Loucy (cell line): ENCODE data around the gene ARF1.

Experiments used
- H2AFZ ChIP-seq: fragments of 200-600 bp; sonication (generic); 2 replicates; pipeline ENCODE4 v1.6.0; 2016; ENCODE audit warnings: antibody characterized with exemption, mild to moderate bottlenecking, low read length, moderate library complexity
- H3F3A ChIP-seq: fragments of 200-600 bp; 2 replicates; pipeline ENCODE4 v1.6.0; 2016; ENCODE audit warnings: antibody characterized with exemption, low read depth, mild to moderate bottlenecking
- H3K27me3 ChIP-seq: fragments of 200-600 bp; sonication (generic); 2 replicates; pipeline ENCODE4 v1.6.1; 2014; ENCODE audit warnings: low read length, mild to moderate bottlenecking; ENCODE audit not compliant: insufficient read depth, poor library complexity, severe bottlenecking
- H3K36me3 ChIP-seq: fragments of 200-600 bp; sonication (generic); 2 replicates; pipeline ENCODE4 v1.6.1; 2016; ENCODE audit warnings: low read length; ENCODE audit not compliant: insufficient read depth
- H3K4me1 ChIP-seq: fragments of 200-600 bp; sonication (generic); 2 replicates; pipeline ENCODE4 v1.5.1; 2014; ENCODE audit warnings: low read length, mild to moderate bottlenecking; ENCODE audit not compliant: insufficient read depth, poor library complexity, severe bottlenecking
- H3K4me2 ChIP-seq: fragments of 200-600 bp; sonication (generic); 2 replicates; pipeline ENCODE4 v1.6.0; 2014; ENCODE audit warnings: antibody characterized with exemption, low read length, low read depth, mild to moderate bottlenecking; ENCODE audit not compliant: poor library complexity, severe bottlenecking
- H3K4me3 ChIP-seq: fragments of 200-600 bp; sonication (generic); 2 replicates; pipeline ENCODE4 v1.5.1; 2014; ENCODE audit warnings: low read length, mild to moderate bottlenecking, mixed read lengths; ENCODE audit not compliant: poor library complexity, severe bottlenecking
- H3K79me2 ChIP-seq: fragments of 200-600 bp; sonication (generic); 2 replicates; pipeline ENCODE4 v1.6.1; 2014; ENCODE audit warnings: low read length; ENCODE audit not compliant: insufficient read depth
- H3K9ac ChIP-seq: fragments of 200-600 bp; sonication (generic); 2 replicates; pipeline ENCODE4 v1.6.0; 2014; ENCODE audit warnings: mild to moderate bottlenecking, low read depth, low read length, moderate library complexity; ENCODE audit not compliant: poor library complexity, severe bottlenecking
- H3K9me2 ChIP-seq: fragments of 200-600 bp; sonication (generic); replicated peaks from 2 replicates; pipeline ENCODE4 v1.6.1; 2016; ENCODE audit warnings: low read depth, low read length, mixed read lengths
- H3K9me3 ChIP-seq: fragments of 200-600 bp; sonication (generic); 2 replicates; pipeline ENCODE4 v1.6.1; 2014; ENCODE audit warnings: mild to moderate bottlenecking, antibody characterized with exemption, low read length, low read depth; ENCODE audit not compliant: insufficient read depth
- H4K20me1 ChIP-seq: fragments of 200-600 bp; sonication (generic); 2 replicates; pipeline ENCODE4 v1.6.0; 2014; ENCODE audit warnings: antibody characterized with exemption, low read length, mild to moderate bottlenecking; ENCODE audit not compliant: insufficient read depth, poor library complexity, severe bottlenecking
- CTCF ChIP-seq: fragments of 200-600 bp; sonication (generic); conservative IDR thresholded peaks from 2 replicates; pipeline ENCODE4 v1.5.1; 2014; ENCODE audit warnings: mild to moderate bottlenecking, antibody characterized with exemption, low read length
- EZH2phosphoT487 ChIP-seq: fragments of 200-600 bp; IDR thresholded peaks from 2 replicates; pipeline ENCODE4 v1.6.1; 2018; ENCODE audit warnings: antibody characterized with exemption, mild to moderate bottlenecking, moderate library complexity, borderline replicate concordance

The ARF1 gene

DNA sequence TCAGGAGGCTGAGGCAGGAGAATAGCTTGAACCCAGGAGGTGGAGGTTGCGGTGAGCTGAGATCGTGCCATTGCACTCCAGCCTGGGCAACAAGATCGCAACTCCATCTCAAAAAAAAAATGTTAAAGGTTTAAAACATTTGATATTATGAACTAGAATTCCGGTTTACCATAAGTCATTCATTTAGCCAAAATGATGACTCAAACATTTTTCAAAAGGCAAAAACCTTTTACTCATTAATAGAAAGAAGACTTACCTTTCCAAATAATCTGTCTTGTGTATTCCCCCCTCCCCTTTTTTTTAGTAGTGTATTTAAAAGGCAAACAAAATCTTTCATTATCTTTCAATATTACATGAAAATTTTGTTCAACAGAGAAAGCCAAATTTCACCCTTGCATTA lies 34.8 kb downstream of the ARF1 start:
- H3K4me3 ChIP-seq, result no peak overlapping the region
- H3K4me2 ChIP-seq, result no peak overlapping the region
- no peaks in the 10 kb centered on the region for H3K9me2 ChIP-seq
- TF ChIP-seq EZH2phosphoT487 (no peak), CTCF (no peak)
- H3F3A ChIP-seq, result no peaks in the 10 kb centered on the region
- H2AFZ ChIP-seq, result no peak overlapping the region
- peaks cover 5% of the 10 kb centered on the region; the same call in 1 of the 2 replicates for H3K9me3 ChIP-seq
- H3K36me3 ChIP-seq, result no peaks in the 10 kb centered on the region
- no peak overlapping the region for H3K9ac ChIP-seq
- peaks cover 8% of the 10 kb centered on the region for H3K27me3 ChIP-seq
- H4K20me1 ChIP-seq, result no peaks in the 10 kb centered on the region
- no peaks in the 10 kb centered on the region for H3K4me1 ChIP-seq
- no peaks in the 10 kb centered on the region for H3K79me2 ChIP-seq

GRCh38 chr1:228118040-228118439 lies 35.5 kb downstream of the ARF1 start:
- no peaks in the 10 kb centered on the region for H3K79me2 ChIP-seq

DNA sequence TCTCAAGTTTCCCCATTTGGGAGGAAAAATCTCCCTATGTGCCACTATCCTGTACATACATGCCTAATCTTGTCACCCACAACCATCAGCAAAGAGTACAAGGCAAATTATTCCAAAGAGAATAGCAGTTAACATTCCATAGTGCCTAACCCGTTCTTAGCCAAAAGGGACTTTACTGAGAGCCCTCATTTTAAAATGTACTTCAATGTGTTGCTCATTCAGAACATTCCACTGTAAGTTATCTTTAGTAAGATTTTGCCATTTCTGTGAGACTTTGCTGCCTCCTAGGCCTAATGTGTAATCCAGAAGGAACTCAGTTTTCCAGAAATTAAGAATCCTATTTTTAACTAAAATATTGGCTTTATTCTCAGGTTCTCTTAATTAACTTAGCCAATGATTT lies 37.8 kb downstream of the ARF1 start:
- Histone ChIP-seq H3K4me3 (no peak overlapping the region), H3K4me2 (no peak overlapping the region), H3K9me3 (peaks cover 5% of the 10 kb centered on the region; the same call in 1 of the 2 replicates), H3K4me1 (no peaks in the 10 kb centered on the region), H2AFZ (no peak overlapping the region), H3K9ac (no peak overlapping the region), H3K27me3 (peaks cover 8% of the 10 kb centered on the region), H3F3A (no peaks in the 10 kb centered on the region), H3K9me2 (no peaks in the 10 kb centered on the region), H3K36me3 (no peaks in the 10 kb centered on the region), H4K20me1 (no peaks in the 10 kb centered on the region), H3K79me2 (no peaks in the 10 kb centered on the region)
- TF ChIP-seq CTCF (no peak), EZH2phosphoT487 (no peak)

More at GRCh38 chr1:228118040-228118439, 35.5 kb downstream of the ARF1 start:
- H2AFZ ChIP-seq, result no peak overlapping the region
- H3K9ac ChIP-seq, result no peak overlapping the region
- H3F3A ChIP-seq, result no peaks in the 10 kb centered on the region
- H3K9me3 ChIP-seq, result peaks cover 5% of the 10 kb centered on the region; the same call in 1 of the 2 replicates
- H3K4me3 ChIP-seq, result no peak overlapping the region
- H3K4me2 ChIP-seq, result no peak overlapping the region
- no peak for TF ChIP-seq CTCF
- TF ChIP-seq EZH2phosphoT487, result no peak
- H3K4me1 ChIP-seq, result no peaks in the 10 kb centered on the region
- H3K36me3 ChIP-seq, result no peaks in the 10 kb centered on the region
- no peaks in the 10 kb centered on the region for H4K20me1 ChIP-seq
- peaks cover 8% of the 10 kb centered on the region for H3K27me3 ChIP-seq
- no peaks in the 10 kb centered on the region for H3K9me2 ChIP-seq
